NCI-H2081 (cell line): ENCODE measurements around the gene ZNF219.

Experiments
- DNase-seq, 2 experiments: peaks; one replicate each; lab custom pipeline; 2025; lab: John Stamatoyannopoulos, UW

ZNF219 gene

DNA sequence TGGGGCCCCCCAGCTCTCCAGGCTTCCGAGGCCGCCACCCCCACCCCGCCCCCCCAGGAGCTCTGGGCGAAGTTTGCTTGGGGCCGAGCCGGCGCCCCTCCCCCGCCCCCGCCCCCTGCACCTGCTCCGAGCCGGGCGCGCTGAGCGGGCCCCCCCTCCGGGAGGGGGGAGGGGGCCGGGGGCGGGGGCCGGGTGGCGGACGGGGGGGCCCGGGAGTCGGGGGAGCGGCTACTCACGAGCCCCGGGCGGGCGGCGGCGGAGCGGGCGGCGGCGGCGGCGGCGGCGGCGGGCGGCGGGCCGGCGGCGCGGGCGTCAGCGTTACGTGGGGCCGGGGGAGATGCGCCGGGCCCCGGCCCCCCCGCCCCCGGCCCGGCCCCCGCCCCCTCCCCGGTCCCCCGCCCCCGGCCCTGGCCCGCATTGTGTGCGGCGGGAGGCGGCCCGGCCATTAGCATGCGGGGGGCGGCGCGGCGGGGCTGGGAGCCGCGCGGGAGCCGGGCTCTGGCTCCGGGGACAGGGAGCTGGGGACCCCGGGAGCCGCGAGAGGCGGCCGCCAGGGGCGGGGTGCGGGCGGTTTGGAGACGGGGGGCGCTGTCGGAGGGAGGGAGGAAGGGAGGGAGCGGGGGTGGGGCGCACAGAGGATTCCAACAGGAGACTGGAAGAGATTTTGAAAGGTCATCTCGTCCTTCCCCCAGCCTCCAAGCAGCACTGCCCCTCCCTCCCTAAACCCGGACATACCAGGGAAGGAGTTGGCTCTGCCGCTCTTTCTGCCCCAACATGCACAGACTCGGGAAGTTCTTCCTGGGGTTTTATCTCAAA is at the start of gene ZNF219:
TSS of gene ZNF219 (minus strand) at position 580 of the 816 bp plus-strand sequence. CDS start 5,064 bp downstream, outside the sequence.
- peak in 1 of 2 experiments; percentile 40 for DNase-seq

DNA sequence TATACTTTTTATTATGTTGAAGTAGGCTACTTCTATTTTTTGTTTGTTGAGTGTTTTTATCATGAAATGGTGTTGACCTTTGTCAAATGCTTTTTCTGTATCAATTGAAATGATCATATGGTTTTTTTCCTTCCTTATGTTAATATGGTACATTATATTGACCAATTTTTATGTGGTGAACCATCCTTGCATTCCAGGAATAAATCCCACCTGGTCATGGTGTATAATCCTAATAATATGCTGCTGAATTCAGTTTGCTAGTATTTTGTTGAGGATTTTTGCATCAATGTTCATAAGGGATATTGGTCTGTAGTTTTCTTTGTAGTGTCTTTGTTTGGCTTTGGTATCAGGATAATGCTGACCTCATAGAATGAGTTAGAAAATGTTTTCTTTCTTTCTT is 47.0 kb upstream of the ZNF219 start:
- DNase-seq, result no peak

DNA sequence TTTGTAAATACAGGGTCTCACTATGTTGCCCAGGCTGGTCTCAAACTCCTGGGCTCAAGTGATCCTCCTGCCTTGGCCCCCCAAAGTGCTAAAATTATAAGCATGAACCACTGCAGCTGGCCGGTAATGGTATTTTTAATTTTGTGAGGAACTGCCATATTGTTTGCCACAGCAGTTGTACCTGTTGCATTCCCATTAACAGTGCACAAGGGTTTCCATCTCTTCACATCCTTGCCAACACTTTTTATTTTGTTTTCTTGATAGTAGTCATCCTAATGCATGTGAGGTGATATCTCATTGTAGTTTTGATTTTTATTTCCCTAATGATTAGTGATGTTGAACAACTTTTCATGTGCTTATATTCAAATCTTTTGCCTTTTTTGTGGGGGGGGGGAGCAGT is 43.9 kb upstream of the ZNF219 start:
- no peak for DNase-seq

DNA sequence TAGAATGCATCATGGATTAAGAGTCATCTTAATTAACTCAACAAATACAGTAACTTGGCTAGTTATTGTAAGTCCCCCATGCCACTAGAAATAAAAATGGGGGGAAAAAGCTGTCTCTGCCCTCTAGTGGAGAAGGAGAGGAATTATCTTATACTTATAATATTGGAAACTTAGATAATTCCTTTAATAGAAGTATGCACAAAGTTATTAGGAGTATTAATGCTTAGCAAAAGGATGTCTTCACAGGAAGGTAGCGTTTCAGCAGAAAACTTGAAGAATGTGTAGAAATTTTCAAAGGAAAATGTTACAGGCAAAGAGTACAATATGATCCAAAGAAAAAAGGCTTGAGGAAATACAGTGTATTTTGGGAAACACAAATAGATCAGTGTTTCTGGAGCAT is 37.6 kb upstream of the ZNF219 start:
- DNase-seq, result peak; percentile 8 to 18

DNA sequence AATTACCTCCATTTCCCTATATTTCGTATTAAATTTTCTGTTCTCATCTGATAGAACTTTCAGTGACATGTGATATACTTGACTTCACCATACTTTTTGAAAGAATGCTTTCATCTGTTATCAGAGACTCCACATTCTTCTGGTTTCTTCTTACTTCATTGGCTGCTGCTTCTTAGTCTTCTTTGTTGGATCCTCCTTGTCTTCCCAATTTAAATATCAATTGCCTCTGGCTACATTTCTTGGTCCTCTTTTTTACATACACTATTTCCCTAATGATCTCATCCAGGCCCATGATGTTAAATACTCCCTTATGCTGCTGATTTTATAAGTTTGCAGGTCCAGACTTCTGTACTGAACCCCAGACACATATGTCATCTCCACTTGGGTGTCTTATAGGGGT is 35.4 kb upstream of the ZNF219 start:
- DNase-seq, result no peak

DNA sequence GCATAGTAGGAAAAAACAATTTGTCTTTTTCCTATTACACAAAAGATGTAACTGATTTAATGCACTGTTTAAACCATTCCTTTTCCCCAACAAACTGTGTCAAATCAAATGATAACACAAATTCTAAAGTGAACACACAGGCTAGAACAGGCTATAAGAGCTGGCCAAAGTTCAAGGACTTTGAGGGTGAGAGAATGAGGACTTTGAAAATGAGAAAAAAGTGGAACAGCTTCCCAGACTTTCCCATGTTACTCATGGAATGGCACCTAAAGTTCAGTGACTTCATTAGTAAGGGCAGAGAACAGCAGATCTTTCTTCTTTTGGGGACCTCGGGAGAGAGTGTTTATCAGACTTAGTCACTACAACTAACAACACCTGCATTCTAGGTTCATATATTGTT is 25.0 kb upstream of the ZNF219 start:
- DNase-seq, result no peak

DNA sequence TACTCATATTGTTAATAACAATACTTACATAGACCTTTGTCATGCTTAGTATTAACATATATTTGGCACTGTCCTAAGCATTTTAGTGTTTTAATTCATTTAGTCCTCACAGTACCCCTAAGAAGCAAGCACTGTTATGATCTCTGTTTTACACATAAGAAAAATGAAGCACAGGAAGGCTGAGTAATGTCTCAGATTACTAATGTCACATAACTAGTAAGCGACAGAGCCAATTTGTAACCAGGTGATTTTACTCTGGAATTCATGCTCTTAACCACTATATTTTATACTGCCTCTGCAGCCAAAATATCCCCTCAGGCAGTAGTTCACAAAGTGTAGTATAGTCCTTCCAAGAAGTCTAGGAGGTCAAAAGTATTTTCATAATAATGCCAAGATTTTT is 22.7 kb upstream of the ZNF219 start:
- no peak for DNase-seq

DNA sequence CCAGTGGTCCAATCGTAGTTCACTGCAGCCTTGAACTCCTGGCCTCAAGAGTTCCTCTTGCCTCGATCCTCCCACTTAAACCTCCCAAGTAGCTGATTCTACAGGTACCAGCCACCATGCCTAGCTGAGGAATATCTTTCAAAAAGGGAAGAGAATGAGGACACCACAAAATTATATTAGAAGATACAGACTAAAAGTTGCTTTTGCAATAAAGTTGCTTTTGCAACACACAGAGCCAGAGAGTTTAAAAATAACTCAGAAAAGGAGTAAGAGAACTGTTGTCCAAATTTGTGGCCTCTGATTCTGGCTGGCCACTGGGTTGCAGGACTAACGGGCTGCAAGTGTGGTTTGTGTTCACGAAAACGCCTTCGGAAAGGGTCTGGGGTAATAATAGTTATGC is 22.2 kb upstream of the ZNF219 start:
- DNase-seq, result no peak

DNA sequence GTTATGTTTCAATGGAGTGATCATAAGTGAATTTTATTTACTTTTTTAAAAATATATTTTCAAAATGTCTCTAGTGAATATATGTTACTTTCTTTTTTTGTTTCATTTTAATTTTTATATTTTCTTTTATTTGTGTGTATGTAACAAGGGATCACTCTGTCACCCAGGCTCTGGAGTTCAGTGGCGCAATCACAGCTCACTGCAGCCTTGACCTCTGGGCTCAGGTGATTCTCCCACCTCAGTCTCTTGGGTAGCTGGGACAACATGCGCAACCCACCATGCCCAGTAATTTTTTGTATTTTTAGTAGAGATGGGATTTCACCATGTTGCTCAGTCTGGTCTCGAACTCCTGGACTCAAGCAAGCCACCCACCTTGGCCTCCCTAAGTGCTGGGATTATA is 20.5 kb upstream of the ZNF219 start:
- no peak for DNase-seq

DNA sequence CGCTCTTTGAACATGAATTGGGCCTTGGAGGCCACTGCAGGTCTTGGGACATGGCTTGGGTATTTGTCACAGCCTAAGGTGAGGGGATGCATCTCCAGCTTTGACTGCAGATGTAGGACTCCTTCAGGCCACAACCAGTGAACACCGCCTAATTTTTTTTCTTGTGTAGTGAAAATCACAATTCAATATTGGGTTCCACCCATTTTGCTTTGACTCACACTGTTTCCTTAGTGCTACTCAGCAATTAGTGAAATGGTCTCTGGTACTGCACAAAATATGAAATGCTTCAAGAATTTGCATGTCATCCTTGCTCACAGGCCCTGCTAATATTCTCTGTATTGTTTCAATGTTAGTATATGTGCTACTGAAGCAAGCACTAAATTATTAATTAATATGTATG is 14.9 kb upstream of the ZNF219 start:
- no peak for DNase-seq

DNA sequence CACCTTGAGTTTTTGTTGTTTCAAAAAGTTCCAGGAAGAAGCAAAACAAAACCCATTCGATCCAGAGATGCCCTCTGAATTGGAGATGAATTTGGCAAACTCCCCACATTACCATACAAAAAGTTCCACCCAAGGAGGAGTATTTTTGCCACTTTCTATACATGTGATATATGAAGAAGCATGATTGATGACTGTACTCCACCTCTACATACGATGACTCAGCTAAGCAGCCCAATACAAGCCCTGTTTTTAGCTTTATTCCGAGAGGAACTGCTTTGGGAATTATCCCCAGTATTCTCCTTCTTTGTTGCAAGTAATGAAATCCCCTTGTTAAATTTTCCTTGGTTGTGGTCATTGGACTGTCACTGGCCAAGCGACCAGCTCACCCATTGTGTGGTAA is 13.8 kb upstream of the ZNF219 start:
- no peak for DNase-seq

DNA sequence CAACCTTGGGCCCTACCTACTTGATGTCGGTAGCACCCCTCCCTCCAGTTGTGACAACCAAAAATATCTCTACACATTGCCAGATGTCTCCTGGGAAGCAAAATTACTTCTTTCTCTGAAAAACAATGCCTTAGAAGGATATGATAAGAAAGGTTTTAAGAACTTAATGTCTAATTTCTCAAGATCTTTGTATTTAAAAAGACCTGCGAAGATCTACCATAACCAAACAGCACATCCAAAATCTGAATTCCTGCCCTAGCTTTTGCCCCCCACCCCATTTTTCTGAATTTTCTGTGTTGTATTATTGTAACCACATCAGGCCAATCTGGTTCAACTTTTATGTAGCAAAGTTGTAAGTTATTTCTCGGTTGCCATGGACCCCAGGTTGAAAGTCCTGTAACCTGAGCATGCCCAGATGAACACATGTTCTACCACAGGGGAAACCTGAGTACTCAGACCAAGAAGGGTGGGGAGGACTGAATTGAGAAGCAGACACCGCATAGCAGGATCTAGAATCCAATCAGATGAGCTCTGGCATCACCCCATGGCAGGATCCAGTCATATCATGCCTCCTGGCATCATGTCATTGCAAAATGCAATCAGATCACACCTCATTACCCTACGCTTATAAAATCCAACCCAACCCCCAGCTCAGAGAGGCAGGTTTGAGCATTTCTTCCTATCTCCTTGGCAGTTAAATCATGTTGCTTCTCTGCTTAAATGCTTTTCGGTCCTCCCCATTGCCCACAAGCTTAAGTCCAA is 11.1 kb upstream of the ZNF219 start:
- no peak for DNase-seq

DNA sequence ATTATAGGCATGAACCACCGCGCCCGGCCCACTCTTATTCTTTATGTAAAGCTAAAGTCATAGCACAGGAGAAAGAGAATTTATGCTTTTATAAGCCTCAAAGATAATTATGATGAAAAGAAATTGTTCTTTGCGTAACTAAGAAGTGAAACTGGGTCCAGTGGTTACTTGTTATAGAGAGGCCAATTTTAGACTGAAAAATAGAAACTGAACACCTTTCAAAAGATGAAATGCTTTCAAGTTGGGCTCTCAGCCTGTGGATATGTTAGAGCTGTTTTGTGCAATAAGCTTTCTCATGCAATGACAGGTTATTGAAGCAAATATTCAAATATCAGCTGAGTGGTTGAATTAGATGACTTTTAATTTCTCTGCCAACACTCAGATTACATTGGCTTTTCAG is 10.3 kb upstream of the ZNF219 start:
- DNase-seq, result no peak

DNA sequence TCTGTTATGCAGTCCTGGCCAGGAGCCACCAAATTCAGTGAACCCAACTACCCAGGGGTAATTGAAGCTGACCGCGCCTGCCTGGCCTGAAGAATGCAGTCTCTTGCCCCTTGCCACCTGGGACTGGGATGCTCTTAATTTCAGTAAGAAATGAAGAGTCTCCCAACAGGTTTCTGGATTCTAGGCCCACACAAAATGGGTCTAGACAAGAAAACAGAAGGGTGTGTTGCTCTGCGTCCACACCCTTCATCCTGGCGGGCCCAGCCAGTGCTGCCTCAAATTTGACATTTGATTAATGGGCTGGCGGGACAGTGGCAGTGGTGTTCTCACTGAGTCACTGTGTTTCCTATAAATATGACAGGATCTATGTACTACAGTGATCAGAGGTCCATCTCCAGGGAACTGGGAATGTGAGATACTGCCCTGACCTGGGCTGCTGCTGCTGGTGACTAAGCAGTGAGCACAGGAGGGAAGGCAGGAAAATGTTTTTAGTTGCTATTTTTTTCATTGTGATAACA is 8.9 kb upstream of the ZNF219 start:
- no peak for DNase-seq

DNA sequence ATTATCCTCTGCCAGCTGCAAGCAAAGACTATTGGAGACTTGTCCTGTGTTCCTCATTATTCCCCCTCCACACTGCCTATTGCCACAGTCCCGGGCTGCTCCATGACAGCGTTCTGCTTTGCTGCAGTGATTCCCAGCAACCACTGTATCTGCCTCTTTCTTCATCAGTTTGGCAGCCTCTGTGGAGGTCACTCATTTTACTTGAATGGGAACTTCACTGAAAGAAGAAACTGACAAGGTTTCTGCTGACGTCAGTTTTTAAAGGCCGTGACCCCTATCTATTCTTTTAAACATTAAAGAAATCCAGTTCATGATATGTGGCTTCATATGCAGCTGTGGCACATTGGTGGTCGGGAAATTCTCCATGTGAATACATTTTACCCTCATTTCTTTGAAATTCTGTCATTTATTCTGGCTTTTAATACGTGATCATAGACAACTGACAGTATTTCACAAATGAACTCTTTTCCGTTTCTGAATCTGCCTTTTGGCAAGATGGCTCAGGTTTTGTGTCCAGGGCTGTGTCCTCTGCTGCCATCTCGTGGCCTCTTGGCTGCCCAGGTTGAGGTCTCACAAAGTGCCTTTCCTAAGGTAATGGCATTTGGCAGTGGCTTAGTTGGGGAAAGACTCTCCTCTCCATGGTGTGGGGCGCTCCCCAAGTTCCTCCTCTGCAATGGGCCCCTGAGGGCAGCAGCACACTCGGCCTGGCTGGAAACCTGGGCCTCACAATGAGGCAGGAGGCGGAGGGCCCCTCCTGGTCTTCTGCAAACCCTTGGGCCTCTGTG is 8.2 kb upstream of the ZNF219 start:
- peak; percentile 77 for DNase-seq

DNA sequence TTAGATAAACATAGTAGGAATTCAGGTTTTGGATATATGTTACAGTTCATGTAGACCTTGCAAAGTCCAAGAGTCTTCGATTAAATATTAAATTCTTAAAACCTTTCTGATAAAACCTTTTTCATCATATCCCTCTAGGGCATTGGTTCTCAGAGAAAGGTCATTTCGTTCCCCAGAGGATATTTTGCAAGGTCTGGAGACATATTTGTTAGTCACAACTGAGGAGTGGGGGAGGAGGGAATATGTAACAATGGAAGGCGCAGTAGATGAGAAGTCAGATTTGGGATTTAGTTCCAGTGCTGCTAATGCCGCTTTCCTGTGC is 7.7 kb upstream of the ZNF219 start:
- DNase-seq, result no peak

DNA sequence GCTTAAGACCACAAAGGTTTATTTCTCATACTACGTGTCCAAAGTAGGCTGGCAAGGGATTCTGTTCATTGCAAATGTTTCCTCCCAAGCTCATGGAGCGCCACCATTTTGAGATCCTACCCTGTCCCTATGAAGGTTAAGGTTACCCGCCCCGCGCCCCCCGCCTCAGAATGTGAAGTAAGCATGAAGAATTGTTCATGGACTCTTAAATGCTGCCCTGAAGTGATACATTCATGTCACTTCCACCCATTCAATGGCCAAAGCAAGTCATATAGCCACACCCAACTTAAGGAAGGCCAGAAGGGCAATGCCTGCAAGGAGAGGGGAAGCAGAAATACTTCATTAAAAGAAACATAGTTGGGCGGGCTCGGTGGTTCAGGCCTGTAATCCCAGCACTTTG is 6.6 kb upstream of the ZNF219 start:
- no peak for DNase-seq

DNA sequence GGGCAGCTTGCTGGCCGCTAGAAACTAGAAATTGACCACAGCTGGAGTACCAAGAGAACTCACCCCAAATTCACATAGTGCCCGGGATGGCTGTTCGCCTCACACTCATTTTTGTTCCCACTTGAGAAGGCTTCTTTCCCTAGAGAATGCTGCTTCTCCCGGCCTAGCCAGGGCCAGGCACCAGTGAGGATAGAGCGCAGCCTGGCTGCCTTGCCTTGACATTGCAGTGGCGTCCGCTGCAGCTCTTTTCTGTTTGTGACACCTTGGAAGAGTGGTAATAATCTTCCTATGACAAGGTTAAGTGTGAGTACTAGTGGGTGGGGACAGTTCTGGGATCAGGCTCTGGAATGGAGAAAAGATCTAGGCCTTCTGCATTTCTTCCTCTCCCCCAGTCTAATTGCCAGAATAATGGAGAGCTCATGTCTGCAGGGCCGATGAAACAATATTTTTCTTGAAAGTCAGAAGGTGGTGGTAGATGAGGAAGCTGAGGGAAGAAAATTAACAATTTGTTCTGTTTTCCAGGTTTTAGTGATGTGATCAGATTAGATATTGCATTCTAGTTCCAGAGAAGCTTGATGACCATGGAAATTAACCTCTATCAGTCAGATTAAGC is 6.1 kb upstream of the ZNF219 start:
- DNase-seq, result peak; percentile 76 to 85

DNA sequence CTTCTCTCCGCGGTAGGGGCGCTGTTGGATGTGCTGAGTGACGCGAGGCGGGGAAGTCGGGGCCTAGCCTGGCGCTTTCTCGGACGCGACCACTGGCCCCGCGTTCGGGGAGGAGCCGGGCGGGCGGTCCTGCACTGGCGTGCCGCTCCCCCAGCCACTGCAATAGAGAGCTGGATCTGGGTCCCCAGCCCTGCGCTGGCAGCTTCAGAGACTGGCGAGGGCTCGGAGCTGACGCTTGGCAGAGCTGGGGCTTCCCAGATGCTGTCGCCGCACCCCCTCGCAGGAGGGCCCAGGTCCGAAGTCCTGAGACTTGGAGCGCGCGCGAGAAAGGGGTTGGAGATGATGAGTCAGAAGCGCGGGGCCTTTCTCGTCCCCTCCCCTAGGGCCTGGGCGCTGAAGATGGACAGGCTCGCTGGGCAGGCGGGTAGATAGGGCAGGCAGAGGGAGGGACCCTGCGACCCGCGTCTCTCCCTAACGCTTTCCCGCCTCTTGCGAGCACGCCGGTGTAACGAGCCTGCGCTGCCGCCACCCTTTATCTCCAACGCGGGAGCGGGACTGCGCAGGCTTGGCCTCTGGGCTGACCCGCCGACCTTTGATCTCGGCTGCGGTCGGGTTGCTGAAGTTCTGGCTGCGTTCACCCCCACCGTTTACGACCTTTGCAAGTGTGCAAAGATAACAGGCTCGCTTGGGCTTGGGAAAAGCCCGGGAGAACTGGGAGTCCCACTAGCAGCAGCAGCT is 5.4 kb upstream of the ZNF219 start:
- DNase-seq, result peak; percentile 95

DNA sequence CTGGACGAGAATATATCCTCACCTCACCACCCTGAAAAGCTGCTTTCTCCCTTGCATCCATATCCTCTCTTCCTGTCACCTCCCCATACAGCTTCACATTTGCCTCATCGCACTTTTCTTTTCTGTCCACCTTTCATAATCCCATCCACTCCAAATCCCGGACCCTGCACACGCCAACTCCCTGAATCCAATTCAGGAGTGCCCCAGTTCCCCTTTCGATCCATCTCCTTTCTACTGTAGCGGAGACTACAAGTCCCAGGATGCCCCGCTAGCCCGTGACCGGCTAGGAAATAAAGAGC is 4.9 kb upstream of the ZNF219 start:
- no peak for DNase-seq

DNA sequence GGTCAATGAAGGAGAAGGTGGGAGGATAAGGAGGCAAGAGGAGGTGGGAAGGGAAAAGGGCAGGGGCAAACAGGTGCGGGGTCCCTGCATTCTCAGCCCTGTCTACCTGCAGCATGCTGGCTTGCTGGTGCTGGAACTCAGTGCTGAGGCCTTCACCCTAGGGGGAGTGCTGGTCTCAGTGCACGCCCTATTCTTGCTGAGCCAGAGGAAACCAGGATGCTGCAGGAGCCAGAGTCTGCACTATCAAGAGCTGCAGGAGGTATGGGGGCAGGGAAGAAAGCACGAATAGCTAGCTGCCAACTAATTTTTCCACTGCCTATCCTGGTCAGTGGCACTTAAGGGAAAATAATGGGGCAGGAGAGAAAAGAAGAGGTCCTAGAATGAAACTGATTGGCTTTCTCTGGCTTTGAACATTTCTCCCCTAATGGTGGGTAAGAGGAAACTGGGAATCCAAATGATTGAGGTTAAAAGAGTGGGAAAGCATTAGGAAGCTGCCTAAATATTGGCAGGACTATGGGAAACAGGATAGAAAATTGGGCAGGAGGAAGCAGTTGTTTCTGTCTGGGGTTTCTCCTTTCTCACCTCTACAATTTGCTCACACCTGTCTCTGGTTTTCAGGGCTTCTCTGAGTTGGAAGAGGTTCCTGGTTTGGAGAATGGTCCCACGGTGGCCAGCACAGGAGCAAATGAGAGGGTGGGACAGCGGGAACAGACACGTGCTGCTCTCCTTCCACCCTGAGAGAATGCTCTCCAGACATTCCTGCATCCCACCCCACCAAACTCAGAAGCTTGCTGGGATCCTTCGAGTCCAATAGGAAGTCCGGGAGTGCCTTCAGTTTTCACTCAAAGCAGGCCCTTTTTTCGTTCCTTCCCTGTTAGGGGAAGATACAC is 4.3 kb upstream of the ZNF219 start:
- DNase-seq, result peak in 1 of 2 experiments; percentile 21
